Transverse colon (tissue), 4 donors: ENCODE data around the gene MTFP1. TPM values are rescaled to one million over a fixed set of nuclear protein-coding genes. Genes with fewer than 3 reads are reported as not detected.

Experiments used
- DNase-seq: peaks from one replicate; pipeline ENCODE4 v3.0.0-alpha.2; 2019
- H3K27ac ChIP-seq, 4 donors: fragments of 200-600 bp; sonication (generic); 2 replicates each; pipeline ENCODE4 v1.5.1; 2016 to 2018; ENCODE audit warnings: inconsistent platforms in 4 of 4
- H3K27me3 ChIP-seq: fragments of 200-600 bp; sonication (generic); 2 replicates; pipeline ENCODE4 v1.5.1; 2017; ENCODE audit warnings: inconsistent platforms
- H3K36me3 ChIP-seq, 4 donors: fragments of 200-600 bp; sonication (generic); 2 replicates each; pipeline ENCODE4 v1.5.1; 2017 to 2019; ENCODE audit warnings: inconsistent platforms in 4 of 4
- H3K4me1 ChIP-seq, 4 donors: fragments of 200-600 bp; sonication (generic); 2 replicates each; pipeline ENCODE4 v1.5.1; 2017 to 2020; ENCODE audit warnings: inconsistent platforms in 4 of 4
- H3K4me3 ChIP-seq, 4 donors: fragments of 200-600 bp; sonication (generic); 1 replicate in 1 of 4; 2 replicates in 3 of 4; pipeline versions ENCODE4 v1.5.1 to v1.6.1; 2017 to 2019; ENCODE audit warnings: inconsistent platforms in 4 of 4
- H3K9me3 ChIP-seq, 2 donors: fragments of 200-600 bp; sonication (generic); 2 replicates each; pipeline ENCODE4 v1.5.1; 2017 to 2019; ENCODE audit warnings: inconsistent platforms in 2 of 2
- EP300 ChIP-seq: sonication (generic); formaldehyde crosslinking; IDR thresholded peaks from one replicate; pipeline ENCODE4 v1.6.1; 2017; ENCODE audit warnings: antibody characterized with exemption, low read depth
- POLR2A ChIP-seq: fragments of 450-650 bp; IDR thresholded peaks from one replicate; pipeline ENCODE4 v1.6.1; 2016; ENCODE audit warnings: antibody characterized with exemption, mild to moderate bottlenecking, moderate library complexity
- POLR2AphosphoS5 ChIP-seq, 3 donors: sonication (generic); formaldehyde crosslinking; IDR thresholded peaks; one replicate each; pipeline ENCODE4 v1.6.1; 2016; ENCODE audit warnings: antibody characterized with exemption in 3 of 3
- WGBS, 2 donors: methylation state at CpG; one replicate each; pipeline ENCODE4 v1.1.5; 2018; ENCODE audit warnings: low coverage in 1 of 2; 5-methylcytosine and 5-hydroxymethylcytosine counted together
- in situ Hi-C, 4 donors: fragments of 200-750 bp; cut with MboI; loops; one replicate each; pipeline versions ENCODE4 v1.15.0 to v1.15.1; 2017; ENCODE audit warnings: low sequenced_read_pairs in 3 of 4, low pct_ligation_motif_present in 1 of 4, low pct_unique_long_range_greater_than_20kb in 1 of 4
- intact Hi-C: fragments of 100-400 bp; cut with DNase I; formaldehyde crosslinking; loops from one replicate; pipeline ENCODE4 v1.15.1; 2023; ENCODE audit warnings: low total_unique reads
- total RNA-seq, 4 donors: library from RNA; depleted of rRNA; stranded (reverse); fragments of >200 nt; gene quantifications; one replicate each; pipeline ENCODE4 v1.1.0, GENCODE V29; 2016
- TF ChIP-seq, protein P1 (sequence below), 5 experiments: fragments of 200-600 bp in 3 of 5; fragments of 450-650 bp in 2 of 5; sonication (generic) in 3 of 5; IDR thresholded peaks; 1 replicate in 2 of 5; 2 replicates in 3 of 5; pipeline ENCODE4 v1.5.1; 2016 to 2017; ENCODE audit warnings: antibody characterized with exemption in 5 of 5, inconsistent platforms in 3 of 5, mild to moderate bottlenecking in 2 of 5, moderate library complexity in 1 of 5

MTFP1 gene
- total RNA-seq, 4 donors from 2014 or later = 2.0 to 48.6 (median 21.4) TPM

DNA sequence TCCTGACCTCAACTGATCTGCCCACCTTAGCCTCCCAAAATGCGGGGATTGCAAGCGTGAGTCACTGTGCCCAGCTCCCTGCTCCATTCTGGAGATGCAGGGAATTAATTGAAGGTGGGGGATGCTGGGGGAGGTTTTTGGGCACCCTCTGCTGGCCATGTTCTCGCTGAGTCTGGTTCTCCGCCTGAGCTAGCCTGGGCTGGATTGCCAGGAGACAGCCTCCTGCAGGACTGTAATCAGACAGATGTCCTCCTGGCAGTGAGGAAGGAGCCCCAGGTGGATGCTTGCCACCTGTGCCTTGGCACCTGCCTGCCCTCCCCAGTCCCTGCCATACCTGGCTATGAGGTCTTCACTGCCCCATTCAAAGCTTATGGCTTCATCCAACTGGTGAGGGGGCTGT, 5.4 kb downstream of the MTFP1 start:
- Histone ChIP-seq H3K4me3 (no peak overlapping the region), H3K4me1 (peaks cover 0 to 9% (median 4%) of the 10 kb centered on the region in 4 donors), H3K9me3 (no peaks in the 10 kb centered on the region), H3K27ac (no peak overlapping the region), H3K36me3 (no peaks in the 10 kb centered on the region), H3K27me3 (no peaks in the 10 kb centered on the region)
- TF ChIP-seq, protein P1, sequence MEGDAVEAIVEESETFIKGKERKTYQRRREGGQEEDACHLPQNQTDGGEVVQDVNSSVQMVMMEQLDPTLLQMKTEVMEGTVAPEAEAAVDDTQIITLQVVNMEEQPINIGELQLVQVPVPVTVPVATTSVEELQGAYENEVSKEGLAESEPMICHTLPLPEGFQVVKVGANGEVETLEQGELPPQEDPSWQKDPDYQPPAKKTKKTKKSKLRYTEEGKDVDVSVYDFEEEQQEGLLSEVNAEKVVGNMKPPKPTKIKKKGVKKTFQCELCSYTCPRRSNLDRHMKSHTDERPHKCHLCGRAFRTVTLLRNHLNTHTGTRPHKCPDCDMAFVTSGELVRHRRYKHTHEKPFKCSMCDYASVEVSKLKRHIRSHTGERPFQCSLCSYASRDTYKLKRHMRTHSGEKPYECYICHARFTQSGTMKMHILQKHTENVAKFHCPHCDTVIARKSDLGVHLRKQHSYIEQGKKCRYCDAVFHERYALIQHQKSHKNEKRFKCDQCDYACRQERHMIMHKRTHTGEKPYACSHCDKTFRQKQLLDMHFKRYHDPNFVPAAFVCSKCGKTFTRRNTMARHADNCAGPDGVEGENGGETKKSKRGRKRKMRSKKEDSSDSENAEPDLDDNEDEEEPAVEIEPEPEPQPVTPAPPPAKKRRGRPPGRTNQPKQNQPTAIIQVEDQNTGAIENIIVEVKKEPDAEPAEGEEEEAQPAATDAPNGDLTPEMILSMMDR (IDR thresholded peaks at IDR 0.05) = no peak
- TF ChIP-seq POLR2AphosphoS5 (IDR thresholded peaks at IDR 0.05) (no peak), EP300 (no peak), POLR2A (no peak)
- 77% methylated on average over 4 of the region's 4 CpGs; no CpG with 5 or more reads in 1 of the 2 donors for WGBS, 2 donors
- in situ Hi-C loops (no loop called here), intact Hi-C loops (no loop called here)
- no peak for DNase-seq

DNA sequence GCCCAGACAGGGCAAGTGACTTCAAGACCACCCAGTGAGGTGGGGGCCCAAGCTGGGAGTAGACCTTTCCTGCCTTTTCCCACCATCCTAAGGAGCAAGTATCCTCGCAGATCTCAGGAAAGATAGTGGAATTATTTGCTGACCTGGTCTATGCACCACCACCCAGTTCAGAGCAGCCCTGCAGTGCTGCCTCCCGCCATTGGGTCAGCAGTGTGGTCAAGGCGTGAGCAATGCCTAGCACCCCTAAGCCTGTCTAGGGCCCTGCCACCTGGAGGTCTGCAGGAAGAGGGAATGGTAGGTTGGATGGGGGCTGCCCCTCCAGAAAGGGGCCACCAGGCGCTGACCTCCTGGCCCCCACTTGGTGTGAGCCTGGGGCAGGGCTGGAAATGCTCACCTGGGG, 6.5 kb downstream of the MTFP1 start:
- no peaks in the 10 kb centered on the region for H3K9me3 ChIP-seq
- in situ Hi-C loops (no loop called here), intact Hi-C loops (no loop called here)
- no peaks in the 10 kb centered on the region for H3K4me1 ChIP-seq
- 95% methylated on average over 4 of the region's 4 CpGs; no CpG with 5 or more reads in 1 of the 2 donors for WGBS, 2 donors
- DNase-seq = no peak
- H3K27ac ChIP-seq = no peak overlapping the region
- H3K4me3 ChIP-seq = no peak overlapping the region
- no peaks in the 10 kb centered on the region for H3K36me3 ChIP-seq
- no peaks in the 10 kb centered on the region for H3K27me3 ChIP-seq
- TF ChIP-seq, protein P1 (IDR thresholded peaks at IDR 0.05) = no peak
- TF ChIP-seq POLR2AphosphoS5 (IDR thresholded peaks at IDR 0.05) = no peak
- no peak for TF ChIP-seq EP300
- TF ChIP-seq POLR2A = no peak

DNA sequence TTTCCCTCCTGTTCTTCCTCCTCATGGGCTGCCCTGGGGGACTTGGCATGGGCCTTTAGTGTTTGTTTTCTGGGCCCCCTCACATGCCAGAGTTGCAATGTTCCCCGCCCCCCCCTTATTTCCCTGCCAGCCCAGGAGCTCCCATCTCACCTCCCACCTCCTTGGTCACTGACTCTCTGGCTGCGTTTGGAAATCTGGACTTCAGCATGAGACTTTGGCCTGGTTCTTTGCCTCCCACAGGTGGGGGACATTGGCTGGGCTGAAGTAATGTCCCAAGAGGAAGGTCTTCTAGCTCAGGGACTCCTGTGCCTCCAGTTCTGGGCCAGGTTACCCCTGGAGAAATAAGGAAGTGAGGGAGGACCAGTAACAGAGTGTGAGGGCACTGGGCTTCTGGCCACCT, 7.0 kb downstream of the MTFP1 start:
- no peaks in the 10 kb centered on the region for H3K4me1 ChIP-seq
- no peak overlapping the region for H3K4me3 ChIP-seq
- 59% methylated on average over 2 of the region's 2 CpGs; no CpG with 5 or more reads in 1 of the 2 donors for WGBS, 2 donors
- no peaks in the 10 kb centered on the region for H3K27me3 ChIP-seq
- in situ Hi-C loops (no loop called here), intact Hi-C loops (no loop called here)
- no peak for DNase-seq
- no peaks in the 10 kb centered on the region for H3K9me3 ChIP-seq
- TF ChIP-seq POLR2A (no peak), POLR2AphosphoS5 (IDR thresholded peaks at IDR 0.05) (no peak), EP300 (no peak)
- H3K36me3 ChIP-seq = no peaks in the 10 kb centered on the region
- H3K27ac ChIP-seq = no peak overlapping the region

DNA sequence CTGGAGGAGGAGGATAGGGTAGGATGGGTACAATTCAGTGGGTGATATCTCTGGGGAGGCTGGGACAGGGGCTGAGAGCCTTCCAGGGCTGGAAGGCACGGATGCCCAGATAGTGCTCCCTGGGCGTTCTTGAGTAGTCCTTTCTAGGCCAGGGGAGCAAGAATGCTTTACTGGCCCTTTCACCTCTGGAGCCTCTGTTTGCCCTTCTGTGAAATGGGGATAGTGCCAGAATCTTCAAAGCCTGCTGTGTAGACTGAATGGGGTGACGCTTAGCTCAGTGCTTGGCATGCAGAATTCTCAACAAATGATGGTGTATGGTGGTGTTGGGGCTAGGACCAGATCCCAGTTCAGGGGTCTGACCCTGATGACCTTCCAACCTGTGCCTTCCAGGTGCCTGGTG, 7.7 kb downstream of the MTFP1 start:
- TF ChIP-seq POLR2A (no peak), POLR2AphosphoS5 (IDR thresholded peaks at IDR 0.05) (no peak), EP300 (no peak)
- TF ChIP-seq, protein P1 (IDR thresholded peaks at IDR 0.05) = no peak
- intact Hi-C loops = no loop called here
- H3K4me1 ChIP-seq = peaks cover 0 to 2% (median 0%) of the 10 kb centered on the region in 4 donors
- WGBS, 2 donors = 80 to 84% methylated on average over 1 to 3 of the region's 3 CpGs
- H3K36me3 ChIP-seq = no peaks in the 10 kb centered on the region
- no peaks in the 10 kb centered on the region for H3K9me3 ChIP-seq
- H3K27me3 ChIP-seq = no peaks in the 10 kb centered on the region
- H3K27ac ChIP-seq = no peak overlapping the region
- DNase-seq = no peak
- no peak overlapping the region for H3K4me3 ChIP-seq
- in situ Hi-C loops = no loop called here

DNA sequence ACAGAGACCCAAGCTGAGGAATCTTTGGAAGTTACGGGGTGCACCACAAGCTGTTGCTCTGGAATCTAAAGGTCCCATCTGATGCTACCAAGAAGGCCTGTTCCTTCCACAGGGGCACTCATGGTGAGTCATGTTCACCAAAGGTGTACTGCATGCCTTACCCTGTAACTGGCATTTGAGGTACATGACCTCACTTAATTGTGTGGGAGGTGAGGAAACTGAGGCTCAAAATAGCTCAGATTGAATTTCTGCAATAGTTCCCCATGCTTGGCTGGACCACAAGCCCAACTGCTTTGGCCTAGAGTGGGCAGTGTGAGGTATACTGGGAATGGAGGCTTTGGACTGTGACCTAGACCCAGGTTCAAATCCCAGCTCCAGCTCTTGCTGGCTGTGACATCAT, 8.2 kb downstream of the MTFP1 start:
- 100% methylated on average over 1 of the region's 1 CpG; no CpG with 5 or more reads in 1 of the 2 donors for WGBS, 2 donors
- H3K4me1 ChIP-seq = peaks cover 0 to 7% (median 3%) of the 10 kb centered on the region in 4 donors
- no peaks in the 10 kb centered on the region for H3K27me3 ChIP-seq
- no peak for DNase-seq
- no peak overlapping the region for H3K27ac ChIP-seq
- in situ Hi-C loops (no loop called here), intact Hi-C loops (no loop called here)
- H3K9me3 ChIP-seq = no peaks in the 10 kb centered on the region
- H3K36me3 ChIP-seq = no peaks in the 10 kb centered on the region
- no peak overlapping the region for H3K4me3 ChIP-seq
- TF ChIP-seq, protein P1 (IDR thresholded peaks at IDR 0.05) = no peak
